Stimulated activated CD4-positive, alpha-beta T cell treated with anti-CD3 and anti-CD28 coated beads, Interleukin-4, amount 100 ng/mL, for 4 hours (primary cell): ENCODE results near the gene GRIK4.
A peak's percentile ranks its signal among the peaks of the same experiment; 100 is the strongest.
"Not testable (repeated sequence)": the region's sequence is repeated elsewhere in the genome, so short reads cannot be mapped to it uniquely, and the experiment has no call there.

ENCODE experiments used
- DNase-seq, 2 experiments: peaks; one replicate each; pipeline ENCODE4 v3.0.0-alpha.2; 2020

Gene GRIK4

GRCh38 chr11:120973501-120973900 lies 462.0 kb downstream of the GRIK4 start:
- DNase-seq, result no peak

GRCh38 chr11:120974466-120974865 lies 462.9 kb downstream of the GRIK4 start:
- DNase-seq, result no peak

GRCh38 chr11:120974965-120975364 lies 463.4 kb downstream of the GRIK4 start:
- no peak for DNase-seq

- DNase-seq, result no peak
These were observed 466.0 kb downstream of the GRIK4 start for GRCh38 chr11:120977266-120978137.

GRCh38 chr11:120978701-120979100 lies 467.2 kb downstream of the GRIK4 start:
- no peak for DNase-seq

- peak; percentile 2 to 18 for DNase-seq
These were observed 474.4 kb downstream of the GRIK4 start for GRCh38 chr11:120985718-120986569.

GRCh38 chr11:120988603-120989002 lies 477.1 kb downstream of the GRIK4 start:
- no peak for DNase-seq

GRCh38 chr11:120991830-120992686 lies 480.5 kb downstream of the GRIK4 start:
- no peak for DNase-seq

- no peak for DNase-seq
These were observed 482.7 kb downstream of the GRIK4 start for GRCh38 chr11:120994091-120994859.

- no peak for DNase-seq
These were observed 483.6 kb downstream of the GRIK4 start for GRCh38 chr11:120995184-120995583.

- no peak for DNase-seq
These were observed 485.4 kb downstream of the GRIK4 start for GRCh38 chr11:120996973-120997372.

- no peak for DNase-seq
These were observed 487.0 kb downstream of the GRIK4 start for GRCh38 chr11:120998581-120998980.

GRCh38 chr11:121004206-121004840 lies 492.8 kb downstream of the GRIK4 start:
- no peak for DNase-seq

GRCh38 chr11:121006922-121007321 lies 495.4 kb downstream of the GRIK4 start:
- DNase-seq, result no peak

- DNase-seq, result no peak
These were observed 497.0 kb downstream of the GRIK4 start for GRCh38 chr11:121008551-121008950.

GRCh38 chr11:121012091-121012490 lies 500.5 kb downstream of the GRIK4 start:
- DNase-seq, result no peak

GRCh38 chr11:121018746-121019145 lies 507.2 kb downstream of the GRIK4 start:
- DNase-seq, result no peak

- not testable (repeated sequence) for DNase-seq
These were observed 510.2 kb downstream of the GRIK4 start for GRCh38 chr11:121021718-121022117.

- peak; percentile 82 to 83 for DNase-seq
These were observed 512.6 kb downstream of the GRIK4 start, which contains the start of gene TBCEL for GRCh38 chr11:121023848-121024751. Gene TBCEL, plus strand, starts transcription at chr11:121024102. Its CDS starts 21,589 bp downstream, at chr11:121045691.

GRCh38 chr11:121024989-121025388 lies 513.4 kb downstream of the GRIK4 start:
- no peak for DNase-seq
